ENCODE data around the gene PPFIBP1.

- TF ChIP-seq GATA2 (IDR thresholded peaks at IDR 0.05; ENCODE audit: low read depth, low read length) (no peak), GATA3 (IDR thresholded peaks at IDR 0.05; ENCODE audit: low read depth, low read length) (no peak)
These were observed 6.3 kb downstream of the PPFIBP1 start for GRCh38 chr12:27530157-27530922.
